GM12864 (cell line): Measurements from ENCODE around the gene PPP1R1B.

Experiments
- DNase-seq: peaks from one replicate; pipeline ENCODE4 v3.0.0-alpha.2; 2011; ENCODE audit warnings: low read depth
- H3K4me3 ChIP-seq: 2 replicates; pipeline ENCODE4 v1.5.1; 2011; ENCODE audit warnings: mild to moderate bottlenecking, low read depth, low read length, control low read depth
- TF ChIP-seq, protein P1 (sequence below): IDR thresholded peaks from 2 replicates; pipeline ENCODE4 v1.5.1; 2011; ENCODE audit warnings: low read depth, mild to moderate bottlenecking, moderate library complexity, low read length, control low read depth, inconsistent platforms; ENCODE audit errors: missing control alignments

Gene PPP1R1B

DNA sequence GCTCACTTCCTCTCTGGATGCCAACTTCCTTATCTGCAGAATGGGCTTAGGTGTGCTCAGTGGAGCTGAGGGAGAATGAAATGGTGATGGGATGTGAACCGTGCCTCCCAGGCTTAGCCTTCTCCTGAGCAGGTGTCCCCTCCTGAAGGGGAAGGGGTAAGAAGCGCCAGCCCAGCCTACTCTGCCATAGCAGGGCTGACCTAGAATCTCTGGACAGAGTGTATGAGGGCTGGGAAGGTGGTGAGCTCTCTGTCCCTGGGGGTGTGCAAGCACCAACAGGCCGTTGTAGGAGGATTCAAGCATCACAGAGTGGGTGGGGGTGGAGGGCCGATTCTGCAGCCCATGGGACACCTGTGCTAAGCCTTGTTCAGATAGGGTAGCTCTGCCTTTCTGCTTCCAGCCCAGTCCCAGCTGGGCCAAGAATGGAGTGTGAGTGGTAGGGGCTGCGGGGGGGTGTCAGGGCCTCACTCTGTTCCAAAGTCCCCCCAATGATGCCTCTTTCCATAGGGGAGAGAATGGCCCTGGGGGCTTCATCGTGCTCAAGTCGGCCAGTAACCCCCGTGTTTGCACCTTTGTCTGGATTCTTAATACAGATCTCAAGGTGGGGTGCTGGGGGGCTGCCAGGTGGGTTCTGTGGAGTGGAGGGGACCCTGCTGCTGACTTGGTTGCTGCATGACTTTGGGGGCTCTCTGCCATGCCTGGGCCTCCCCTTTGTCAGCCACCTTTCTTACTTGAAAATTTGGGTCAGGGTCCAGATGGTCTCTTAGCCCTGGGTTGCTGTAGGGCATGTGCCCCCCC is 35.2 kb downstream of the PPP1R1B start:
- no peak overlapping the region for H3K4me3 ChIP-seq
- TF ChIP-seq, protein P1, sequence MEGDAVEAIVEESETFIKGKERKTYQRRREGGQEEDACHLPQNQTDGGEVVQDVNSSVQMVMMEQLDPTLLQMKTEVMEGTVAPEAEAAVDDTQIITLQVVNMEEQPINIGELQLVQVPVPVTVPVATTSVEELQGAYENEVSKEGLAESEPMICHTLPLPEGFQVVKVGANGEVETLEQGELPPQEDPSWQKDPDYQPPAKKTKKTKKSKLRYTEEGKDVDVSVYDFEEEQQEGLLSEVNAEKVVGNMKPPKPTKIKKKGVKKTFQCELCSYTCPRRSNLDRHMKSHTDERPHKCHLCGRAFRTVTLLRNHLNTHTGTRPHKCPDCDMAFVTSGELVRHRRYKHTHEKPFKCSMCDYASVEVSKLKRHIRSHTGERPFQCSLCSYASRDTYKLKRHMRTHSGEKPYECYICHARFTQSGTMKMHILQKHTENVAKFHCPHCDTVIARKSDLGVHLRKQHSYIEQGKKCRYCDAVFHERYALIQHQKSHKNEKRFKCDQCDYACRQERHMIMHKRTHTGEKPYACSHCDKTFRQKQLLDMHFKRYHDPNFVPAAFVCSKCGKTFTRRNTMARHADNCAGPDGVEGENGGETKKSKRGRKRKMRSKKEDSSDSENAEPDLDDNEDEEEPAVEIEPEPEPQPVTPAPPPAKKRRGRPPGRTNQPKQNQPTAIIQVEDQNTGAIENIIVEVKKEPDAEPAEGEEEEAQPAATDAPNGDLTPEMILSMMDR = no peak
- DNase-seq = no peak

DNA sequence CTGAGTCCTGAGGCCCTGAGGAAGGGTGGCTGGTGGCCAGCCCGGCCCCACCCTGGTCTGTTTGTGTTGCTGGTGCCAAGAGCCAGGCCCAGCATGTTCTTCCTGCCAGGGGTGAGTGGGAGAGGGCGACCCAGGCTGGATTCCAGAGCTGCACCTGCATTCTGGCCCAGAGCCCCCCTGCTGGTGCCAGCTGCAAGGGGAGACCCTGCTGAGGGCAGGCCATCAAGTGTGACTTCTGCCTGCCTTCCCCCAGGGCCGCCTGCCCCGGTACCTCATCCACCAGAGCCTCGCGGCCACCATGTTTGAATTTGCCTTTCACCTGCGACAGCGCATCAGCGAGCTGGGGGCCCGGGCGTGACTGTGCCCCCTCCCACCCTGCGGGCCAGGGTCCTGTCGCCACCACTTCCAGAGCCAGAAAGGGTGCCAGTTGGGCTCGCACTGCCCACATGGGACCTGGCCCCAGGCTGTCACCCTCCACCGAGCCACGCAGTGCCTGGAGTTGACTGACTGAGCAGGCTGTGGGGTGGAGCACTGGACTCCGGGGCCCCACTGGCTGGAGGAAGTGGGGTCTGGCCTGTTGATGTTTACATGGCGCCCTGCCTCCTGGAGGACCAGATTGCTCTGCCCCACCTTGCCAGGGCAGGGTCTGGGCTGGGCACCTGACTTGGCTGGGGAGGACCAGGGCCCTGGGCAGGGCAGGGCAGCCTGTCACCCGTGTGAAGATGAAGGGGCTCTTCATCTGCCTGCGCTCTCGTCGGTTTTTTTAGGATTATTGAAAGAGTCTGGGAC is 36.0 kb downstream of the PPP1R1B start:
- no peak for DNase-seq
- TF ChIP-seq, protein P1 = no peak
- H3K4me3 ChIP-seq = no peak overlapping the region

DNA sequence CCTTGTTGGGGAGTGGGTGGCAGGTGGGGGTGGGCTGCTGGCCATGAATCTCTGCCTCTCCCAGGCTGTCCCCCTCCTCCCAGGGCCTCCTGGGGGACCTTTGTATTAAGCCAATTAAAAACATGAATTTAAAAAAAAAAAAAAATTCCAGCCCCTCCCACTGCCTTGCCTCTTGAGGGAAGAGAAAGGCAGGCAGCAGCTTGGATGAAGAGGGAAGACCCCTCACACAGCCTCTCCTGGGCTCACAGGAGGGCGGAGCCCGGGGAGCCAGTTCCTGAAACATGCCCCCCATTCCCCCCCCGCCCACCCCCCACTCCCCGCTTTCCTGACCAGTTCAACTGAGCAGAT is 36.6 kb downstream of the PPP1R1B start:
- no peak for DNase-seq
- H3K4me3 ChIP-seq = no peak overlapping the region
- TF ChIP-seq, protein P1 = no peak

DNA sequence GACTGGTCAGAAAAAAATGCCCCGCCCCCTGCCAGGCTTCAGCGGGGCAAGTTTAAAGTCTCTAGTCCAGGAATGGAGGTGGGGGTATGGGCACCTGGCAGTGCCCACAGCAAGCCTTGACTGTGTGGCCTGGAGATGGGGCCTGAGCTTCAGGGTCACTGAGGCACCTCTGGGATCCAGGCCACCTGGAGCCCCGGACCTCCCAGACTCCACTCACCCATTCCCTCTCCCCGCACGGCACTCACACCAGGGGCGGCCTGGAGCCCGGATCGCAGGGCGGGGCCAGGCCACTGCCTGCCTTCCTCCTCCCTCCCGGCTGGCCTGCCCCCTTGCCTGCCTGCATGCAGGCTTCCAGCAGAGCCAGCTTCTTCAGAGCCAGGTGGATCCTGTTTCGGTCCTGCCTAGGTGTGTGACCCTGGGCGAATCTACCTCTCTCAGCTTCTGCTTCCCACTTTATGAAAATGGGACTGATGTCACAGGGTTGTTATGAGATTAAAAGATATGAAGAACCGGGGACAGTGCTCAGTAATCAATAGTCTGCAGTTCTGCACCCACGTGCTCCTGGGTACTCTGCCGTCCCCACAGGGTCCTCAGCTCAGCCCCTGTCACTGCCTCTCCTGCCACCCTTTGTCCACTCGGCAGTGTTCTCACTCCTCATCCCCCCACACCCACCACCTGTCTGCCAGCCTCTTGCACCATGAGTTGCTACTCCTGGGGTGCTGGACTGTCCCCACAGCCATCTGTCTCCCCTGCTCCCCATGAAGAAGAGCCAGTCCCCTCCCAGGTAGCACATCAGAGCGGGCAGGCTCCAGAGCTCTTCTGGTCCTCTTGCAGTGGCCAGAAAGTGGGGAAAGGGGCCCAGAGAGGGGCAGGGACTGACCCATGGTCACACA is 37.2 kb downstream of the PPP1R1B start:
- no peak overlapping the region for H3K4me3 ChIP-seq
- no peak for DNase-seq
- TF ChIP-seq, protein P1 = no peak

DNA sequence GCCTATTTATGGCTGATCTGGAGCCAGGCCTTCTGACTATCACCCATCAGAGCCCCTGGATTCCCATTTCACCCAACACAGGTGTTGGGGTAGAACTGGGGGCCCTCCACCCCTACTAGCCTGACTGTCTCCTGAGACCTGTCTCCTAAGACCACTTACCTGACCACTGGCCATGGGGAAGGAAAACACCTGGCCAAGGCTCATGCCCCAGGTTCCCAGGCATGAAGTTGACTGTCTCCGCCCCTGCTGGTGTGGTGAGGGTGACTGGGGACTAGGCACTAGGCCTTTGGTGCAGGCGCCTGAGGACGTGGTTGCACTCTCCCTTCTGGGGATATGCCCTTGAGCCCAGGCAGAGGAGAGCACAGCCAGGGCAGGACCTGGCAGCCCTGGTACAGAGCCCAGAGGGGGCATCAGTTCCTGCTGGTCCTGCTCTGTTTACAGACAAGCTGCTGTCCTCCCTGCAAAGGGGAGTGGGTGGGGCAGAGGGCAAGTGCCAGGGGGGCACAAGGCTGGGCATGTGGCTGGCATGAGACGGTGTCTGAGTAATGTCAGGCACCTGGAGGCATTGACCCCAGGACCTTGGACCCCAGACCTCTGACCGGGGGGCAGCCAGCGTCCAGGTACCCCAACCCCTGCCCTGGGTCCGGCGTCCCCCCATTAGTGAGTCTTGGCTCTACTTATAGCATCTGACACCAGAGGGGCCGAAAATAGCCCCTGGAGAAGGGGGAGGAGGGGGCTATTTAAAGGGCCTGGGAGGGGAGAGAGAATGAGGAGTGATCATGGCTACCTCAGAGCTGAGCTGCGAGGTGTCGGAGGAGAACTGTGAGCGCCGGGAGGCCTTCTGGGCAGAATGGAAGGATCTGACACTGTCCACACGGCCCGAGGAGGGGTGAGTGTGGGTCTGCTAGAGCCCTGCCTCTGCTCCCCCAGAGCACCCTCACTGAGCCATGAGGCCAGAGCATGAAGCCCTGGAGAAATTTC is 38.1 kb downstream of the PPP1R1B start, which contains the start of gene TCAP:
TSS of gene TCAP (plus strand) at position 769 of the 981 bp plus-strand sequence. CDS start at position 780, 11 bp downstream.
- DNase-seq = no peak
- H3K4me3 ChIP-seq = no peak within 1 kb of the TSS
- TF ChIP-seq, protein P1 = no peak
